ENCODE results near the gene RAB43.
"Not testable (repeated sequence)": the region's sequence is repeated elsewhere in the genome, so short reads cannot be mapped to it uniquely, and the experiment has no call there.

Gene RAB43

DNA sequence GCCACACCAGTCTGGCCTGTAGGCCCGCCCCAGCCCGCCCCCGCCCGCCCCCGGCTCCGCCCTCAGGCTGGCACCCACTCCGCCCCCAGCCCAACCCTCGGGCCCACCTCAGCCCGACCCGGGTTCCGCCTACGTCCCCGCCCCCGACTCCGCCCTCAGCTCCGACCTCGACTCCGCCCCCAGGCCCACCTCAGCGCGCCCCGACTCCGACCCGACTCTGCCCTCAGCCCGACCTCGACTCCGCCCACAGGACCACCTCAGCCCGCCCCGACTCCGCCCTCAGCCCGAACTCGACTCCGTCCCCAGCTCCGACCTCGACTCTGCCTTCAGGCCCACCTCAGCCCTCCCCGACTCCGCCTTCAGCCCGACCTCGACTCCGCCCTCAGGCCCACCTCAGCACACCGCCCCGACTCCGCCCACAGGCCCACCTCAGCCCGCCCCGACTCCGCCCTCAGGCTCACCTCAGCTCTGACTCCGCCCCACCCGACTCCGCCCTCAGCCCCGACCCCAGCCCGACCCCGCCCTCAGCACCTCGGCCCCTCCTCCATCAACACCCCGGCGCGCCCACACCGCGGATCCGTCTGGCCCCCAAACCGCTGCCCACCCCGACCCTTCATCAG lies at the start of gene RAB43:
TSS of gene RAB43 (minus strand) at position 13 of the 620 bp plus-strand sequence. CDS start 315 bp downstream, outside the sequence.
- peak within 1 kb of the TSS; percentile 82 for H3K4me3 ChIP-seq (ENCODE audit: low read depth, low read length)
- peak; percentile 25 for DNase-seq (ENCODE audit: low read depth)

DNA sequence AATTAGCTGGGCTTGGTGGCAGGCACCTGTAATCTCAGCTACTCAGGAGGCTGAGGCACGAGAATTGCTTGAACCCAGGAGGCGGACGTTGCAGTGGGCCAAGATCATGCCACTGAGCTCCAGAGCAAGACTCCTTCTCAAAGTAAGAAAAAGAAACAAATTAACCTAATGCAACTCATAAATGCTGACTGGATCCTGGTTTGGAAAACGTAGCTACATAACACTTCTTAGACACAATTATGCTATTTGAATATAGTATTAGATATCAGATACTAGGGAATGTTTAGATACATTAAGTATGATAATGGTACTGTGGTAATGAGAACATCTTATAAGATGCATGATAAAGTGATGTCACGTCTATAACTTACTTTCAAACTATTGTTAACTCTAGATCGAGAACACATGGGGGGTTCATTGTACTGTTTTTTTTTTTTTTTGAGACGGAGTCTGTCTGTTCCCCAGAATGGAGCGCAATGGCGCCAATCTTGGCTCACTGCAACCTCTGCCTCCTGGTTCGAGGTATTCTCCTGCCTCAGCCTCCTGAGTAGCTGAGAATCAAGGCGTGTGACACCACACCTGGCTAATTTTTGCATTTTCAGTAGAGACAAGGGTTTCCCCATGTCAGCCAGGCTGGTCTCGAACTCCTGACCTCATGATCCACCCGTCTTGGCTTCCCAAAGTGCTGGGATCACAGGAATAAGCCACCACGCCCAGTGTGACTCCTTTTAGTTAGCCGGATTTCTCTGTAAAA lies 45.2 kb upstream of the RAB43 start:
- no peak overlapping the region for H3K4me3 ChIP-seq (ENCODE audit: low read depth, low read length)
- no peak for DNase-seq (ENCODE audit: low read depth)

DNA sequence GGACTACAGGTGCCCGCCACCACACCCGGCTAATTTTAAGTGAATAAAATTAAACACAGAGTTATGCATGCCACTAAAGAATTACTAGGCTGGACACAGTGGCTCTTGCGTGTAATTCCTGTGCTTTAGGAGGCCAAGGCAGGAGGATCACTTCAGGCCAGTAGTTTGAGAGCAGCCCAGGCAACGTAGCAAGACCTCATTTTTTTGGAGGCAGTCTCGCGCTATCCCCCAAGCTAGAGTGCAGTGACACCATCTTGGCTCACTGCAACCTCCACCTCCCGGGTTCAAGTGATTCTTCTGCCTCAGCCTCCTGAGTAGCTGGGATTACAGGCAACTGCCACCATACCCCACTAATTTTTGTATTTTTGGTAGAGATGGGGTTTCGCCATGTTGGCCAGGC lies 44.0 kb upstream of the RAB43 start:
- not testable (repeated sequence) for DNase-seq (ENCODE audit: low read depth); H3K4me3 ChIP-seq (ENCODE audit: low read depth, low read length)

DNA sequence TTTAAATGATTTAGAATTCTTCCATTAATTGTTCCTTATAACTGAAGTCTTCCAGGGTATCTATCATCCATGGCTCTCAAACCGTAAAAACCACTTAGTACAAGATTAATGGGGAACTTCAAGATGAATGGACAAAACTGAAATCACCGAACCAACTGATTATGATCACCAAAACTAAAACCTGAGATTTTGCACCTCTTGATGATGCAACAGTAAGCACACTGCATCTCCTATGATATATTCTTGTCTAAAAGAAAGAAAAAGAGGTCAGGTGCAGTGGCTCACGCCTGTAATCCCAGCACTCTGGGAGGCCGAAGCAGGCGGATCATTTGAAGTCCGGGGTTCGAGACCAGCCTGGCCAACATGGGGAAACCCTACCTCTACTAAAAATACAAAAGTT lies 42.9 kb upstream of the RAB43 start:
- no peak overlapping the region for H3K4me3 ChIP-seq (ENCODE audit: low read depth, low read length)
- no peak for DNase-seq (ENCODE audit: low read depth)

DNA sequence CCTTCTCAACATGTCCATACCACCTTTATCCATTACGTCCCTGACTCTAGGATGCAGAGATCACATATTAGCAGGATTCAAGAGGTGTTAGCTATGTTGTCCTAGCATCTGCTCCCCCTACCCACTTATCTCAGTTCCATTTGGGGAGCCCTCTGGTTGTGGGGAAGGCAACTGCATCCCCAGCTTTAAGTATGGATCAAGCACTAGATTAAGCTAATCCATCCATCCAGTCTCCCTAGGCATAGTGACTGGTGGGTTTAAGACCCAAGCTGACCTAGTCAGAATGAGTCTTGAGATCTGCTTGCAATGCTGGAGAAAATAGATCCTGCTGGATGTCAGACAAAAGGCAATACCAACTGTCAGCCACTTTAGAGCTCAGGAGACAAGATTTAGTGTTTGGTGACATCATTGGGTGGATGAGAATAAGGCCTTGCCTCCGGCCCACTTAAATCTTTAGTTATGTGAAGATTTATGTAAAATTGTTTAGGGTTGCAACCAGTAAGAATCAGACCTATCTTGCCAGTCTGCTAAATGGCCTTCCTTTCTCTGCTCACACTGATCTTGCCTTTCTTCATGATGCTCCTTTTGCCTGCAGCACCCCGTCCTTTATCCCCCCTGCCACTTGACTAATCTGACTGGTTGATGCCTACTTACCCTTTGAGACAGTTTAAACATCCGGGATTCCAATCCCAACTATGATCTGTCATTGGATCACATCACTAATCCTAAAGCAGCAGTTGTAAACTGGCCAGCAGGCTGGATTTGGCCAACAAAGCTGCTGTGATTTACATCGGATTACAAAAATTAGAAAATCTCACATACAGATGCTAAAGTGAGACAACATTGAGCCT lies 41.4 kb upstream of the RAB43 start:
- no peak for DNase-seq (ENCODE audit: low read depth)

DNA sequence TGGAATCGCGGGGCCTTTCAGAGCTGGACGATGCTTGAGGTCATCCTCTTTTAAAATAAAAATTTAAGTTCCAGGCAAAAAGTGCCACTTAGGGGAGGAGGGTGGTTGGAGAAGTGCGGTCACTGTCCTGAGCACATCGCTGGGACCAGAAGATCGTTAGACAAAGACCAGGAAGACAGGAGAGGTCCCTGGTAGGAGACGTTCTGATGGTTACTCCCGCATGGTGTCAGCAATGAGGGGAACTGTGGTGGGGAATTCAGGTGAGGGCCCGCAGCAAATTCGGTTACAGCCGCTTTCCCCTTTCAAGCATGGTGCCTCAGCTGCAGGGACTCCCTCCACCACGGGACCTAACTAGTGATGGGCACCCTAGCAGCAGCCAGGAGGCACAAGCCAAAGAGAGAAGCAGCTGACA lies 40.3 kb upstream of the RAB43 start:
- no peak for DNase-seq (ENCODE audit: low read depth)
- H3K4me3 ChIP-seq (ENCODE audit: low read depth, low read length): peak overlapping the region; percentile 68

More for the DNA sequence above, 41.4 kb upstream of the RAB43 start:
- no peak overlapping the region for H3K4me3 ChIP-seq (ENCODE audit: low read depth, low read length)

DNA sequence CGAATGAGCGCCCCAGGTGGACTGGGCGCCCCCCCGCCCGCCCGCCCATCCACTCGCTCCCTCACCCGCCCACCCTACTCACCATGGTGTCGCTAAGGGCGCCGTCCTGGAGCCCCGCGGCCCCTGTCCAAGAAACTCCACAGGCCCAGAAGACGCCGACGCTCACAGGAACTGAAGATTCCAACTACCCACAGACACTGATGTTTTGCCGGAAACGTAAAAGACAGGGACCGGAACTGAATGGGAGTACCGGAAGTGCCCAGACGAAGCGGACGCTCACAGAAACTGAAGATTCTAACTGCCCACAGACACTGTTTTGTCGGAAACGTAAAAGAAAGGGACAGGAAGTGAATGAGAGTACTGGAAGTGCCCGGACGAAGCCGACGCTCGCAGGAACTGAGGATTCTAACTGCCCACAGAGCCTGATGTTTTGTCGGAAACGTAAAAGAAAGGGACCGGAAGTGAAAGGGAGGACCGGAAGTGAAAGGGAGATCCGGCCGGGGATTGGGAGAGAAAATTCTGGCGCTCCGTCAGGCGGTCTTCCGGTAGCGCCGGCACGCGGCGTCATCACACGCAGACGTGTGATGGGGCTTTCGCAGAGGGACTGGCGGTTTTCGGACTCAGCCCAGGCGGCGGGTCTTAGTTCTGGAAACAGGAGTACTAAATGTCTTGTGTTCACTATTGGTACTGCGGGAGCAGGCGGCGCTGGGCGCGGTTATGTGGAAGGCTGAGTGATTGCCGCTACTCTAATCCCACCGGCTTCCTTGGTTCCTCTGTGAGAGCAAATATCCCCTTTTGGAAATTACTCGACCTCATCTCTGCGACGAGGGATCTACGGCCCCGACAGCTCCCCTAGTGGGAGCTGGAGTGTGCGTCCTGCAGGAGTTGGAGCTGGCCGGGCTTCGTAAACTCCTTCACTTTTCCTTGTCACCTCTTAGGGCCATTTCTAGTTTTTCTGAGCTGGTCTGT lies 39.6 kb upstream of the RAB43 start, which contains the start of gene ISY1:
TSS of gene ISY1 (minus strand) at position 173 of the 969 bp plus-strand sequence. CDS start at position 85, 88 bp downstream.
- DNase-seq (ENCODE audit: low read depth): peak; percentile 85
- peak within 1 kb of the TSS; percentile 68 for H3K4me3 ChIP-seq (ENCODE audit: low read depth, low read length)

DNA sequence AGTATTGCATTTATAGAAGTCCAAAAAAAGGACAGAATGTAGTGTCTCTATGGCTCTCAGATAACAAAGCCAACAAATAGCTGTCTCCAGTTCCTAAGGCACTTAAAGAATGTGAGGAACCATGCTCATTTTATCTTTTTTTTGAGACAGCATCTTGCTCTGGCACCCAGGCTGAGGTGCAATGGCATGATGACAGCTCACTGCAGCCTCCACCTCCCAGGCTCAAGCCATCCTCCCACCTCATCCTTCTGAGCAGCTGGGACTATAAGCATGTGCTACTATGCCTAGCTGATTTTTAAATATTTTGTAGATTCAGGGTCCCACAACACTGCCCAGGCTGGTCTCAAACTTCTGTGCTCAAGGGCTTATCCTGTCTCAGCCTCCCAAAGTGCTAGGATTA lies 23.2 kb upstream of the RAB43 start:
- no peak for DNase-seq (ENCODE audit: low read depth)
- H3K4me3 ChIP-seq (ENCODE audit: low read depth, low read length): no peak overlapping the region

DNA sequence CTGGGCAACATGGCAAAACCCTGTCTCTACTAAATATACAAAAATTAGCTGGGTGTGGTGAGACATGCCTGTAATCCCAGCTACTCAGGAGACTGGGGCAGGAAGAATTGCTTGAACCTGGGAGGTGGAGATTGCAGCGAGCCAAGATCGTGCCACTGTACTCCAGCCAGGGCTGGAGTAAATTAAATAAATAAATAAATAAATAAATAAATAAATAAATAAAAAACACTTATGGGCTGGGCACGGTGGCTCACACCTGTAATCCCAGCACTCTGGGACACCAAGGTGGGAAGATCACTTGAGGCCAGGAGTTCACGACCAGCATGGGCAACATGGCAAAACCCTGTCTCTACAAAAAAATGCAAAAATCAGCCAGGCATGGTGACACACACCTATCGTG lies 19.4 kb upstream of the RAB43 start:
- not testable (repeated sequence) for DNase-seq (ENCODE audit: low read depth)

DNA sequence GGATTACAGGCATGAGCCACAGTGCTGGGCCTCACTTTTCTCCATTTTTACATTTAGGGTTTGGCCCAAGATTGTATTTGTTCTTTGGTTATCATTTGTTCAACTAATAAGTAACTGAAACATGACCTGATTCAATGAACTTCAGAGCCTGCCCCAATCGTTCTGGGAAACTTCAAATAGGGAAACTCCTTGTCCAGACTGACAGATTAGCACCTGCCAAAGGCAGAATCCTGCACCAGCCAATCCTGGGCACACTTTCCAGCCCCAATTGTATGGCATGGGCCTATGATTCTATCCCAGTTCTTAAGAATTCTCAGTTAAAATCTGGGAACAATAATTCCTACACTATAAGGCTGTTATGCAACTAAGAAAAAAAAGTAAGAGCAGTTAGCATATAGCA lies 18.3 kb upstream of the RAB43 start:
- no peak for DNase-seq (ENCODE audit: low read depth)
- H3K4me3 ChIP-seq (ENCODE audit: low read depth, low read length): no peak overlapping the region

More for the DNA sequence above, 19.4 kb upstream of the RAB43 start:
- not testable (repeated sequence) for H3K4me3 ChIP-seq (ENCODE audit: low read depth, low read length)

DNA sequence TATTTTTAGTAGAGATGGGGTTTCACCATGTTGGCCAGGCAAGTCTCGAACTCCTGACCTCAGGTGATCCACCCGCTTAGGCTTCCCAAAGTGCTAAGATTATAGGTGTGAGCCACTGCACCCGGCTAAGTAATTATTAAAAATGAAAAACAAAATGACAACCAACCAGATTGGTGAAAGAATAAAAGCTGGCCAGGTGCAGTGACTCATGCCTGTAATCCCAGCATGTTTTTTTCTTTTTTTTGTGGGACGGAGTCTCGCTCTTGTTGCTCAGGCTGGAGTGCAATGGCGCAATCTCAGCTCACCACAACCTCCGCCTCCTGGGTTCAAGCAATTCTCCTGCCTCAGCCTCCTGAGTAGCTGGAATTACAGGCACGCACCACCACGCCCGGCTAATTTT lies 14.7 kb upstream of the RAB43 start:
- H3K4me3 ChIP-seq (ENCODE audit: low read depth, low read length); DNase-seq (ENCODE audit: low read depth): not testable (repeated sequence)

DNA sequence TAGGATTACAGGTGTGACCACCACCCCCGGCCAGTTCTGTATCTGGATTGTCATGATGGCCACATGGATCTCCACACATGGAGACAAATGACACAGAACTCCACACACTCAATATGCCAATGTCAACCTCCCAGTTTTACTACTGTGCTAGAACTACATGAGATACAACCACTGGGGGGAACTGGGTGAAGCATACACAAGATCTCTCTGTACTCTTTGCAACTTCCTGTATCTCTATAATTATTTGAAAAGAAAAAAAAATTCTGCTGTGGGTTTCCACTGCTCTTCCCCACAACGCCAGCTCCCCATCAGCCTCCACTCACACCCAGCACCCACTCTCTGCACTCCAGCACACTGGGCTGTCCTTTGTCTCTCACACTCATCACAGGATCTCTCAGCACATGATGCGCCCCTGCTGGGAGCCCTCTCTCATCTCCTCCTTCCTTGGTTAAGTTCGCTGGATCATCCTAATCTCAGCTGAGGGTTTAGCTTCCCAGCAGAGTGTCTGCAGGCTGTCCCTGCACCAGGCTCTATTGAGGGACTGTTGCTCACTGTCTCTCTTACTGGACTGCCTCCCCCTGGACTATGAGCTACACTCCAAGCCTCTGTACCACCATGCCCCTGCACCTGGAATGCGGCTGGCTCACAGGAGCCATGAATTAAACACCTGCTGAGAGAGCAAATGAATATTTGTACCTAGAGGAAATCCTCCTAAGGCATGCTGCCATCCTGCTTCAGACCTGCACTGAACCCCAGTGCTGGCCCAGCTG lies 10.7 kb upstream of the RAB43 start:
- no peak overlapping the region for H3K4me3 ChIP-seq (ENCODE audit: low read depth, low read length)
- no peak for DNase-seq (ENCODE audit: low read depth)

DNA sequence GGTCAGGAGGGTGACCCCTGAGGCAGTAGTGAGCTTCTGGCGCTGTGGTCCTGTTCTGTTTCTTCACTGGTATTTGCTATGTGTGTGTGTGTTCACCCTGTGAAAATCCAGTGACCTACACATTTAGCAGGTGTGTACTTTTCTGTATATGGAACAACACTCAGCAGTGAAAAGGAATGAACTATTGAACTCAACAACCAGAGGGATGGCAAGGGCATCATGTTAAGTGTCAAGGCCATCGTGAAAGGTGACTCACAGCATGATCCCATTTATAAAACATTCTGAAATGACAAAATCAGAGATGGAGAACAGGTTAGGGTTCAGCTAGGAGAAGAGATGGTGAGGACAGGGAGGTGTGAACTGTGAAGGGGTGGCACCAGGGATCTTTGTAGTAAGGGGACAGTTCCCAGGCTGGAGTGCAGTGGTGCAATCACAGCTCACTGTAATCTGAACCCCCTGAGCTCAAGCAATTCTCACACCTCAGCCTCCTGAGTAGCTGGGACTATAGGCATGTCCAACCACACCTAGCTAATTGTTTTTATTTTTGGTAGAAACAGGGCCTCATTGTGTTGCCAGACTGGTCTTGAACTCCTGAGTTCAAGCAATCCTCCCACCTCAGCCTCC lies 10.0 kb upstream of the RAB43 start:
- H3K4me3 ChIP-seq (ENCODE audit: low read depth, low read length): no peak overlapping the region
- no peak for DNase-seq (ENCODE audit: low read depth)

DNA sequence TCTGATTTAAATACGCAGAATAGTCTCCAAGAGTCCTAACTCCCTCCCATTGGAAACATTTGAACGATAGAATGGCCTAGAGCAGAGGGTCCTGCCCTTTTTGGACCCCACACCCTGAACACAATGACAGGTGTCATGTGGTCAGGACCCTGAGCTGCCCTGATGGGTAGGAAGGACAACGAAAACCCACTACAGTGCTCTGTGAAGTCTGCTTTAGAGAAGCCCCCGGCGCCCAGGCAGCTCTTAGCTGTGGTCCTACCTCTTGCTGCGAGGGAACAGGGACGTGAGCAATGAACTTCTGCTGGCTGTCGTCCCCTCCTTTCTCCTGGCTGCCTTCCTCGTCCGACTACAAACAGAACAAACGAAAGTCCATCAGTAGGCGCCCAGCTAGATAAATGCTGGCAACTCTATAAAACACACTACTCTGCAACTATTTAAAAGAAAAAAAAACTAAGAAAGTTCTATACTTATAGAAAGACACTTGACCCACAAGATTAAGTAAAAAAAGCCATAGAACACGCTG lies 8.7 kb upstream of the RAB43 start:
- H3K4me3 ChIP-seq (ENCODE audit: low read depth, low read length): no peak overlapping the region

DNA sequence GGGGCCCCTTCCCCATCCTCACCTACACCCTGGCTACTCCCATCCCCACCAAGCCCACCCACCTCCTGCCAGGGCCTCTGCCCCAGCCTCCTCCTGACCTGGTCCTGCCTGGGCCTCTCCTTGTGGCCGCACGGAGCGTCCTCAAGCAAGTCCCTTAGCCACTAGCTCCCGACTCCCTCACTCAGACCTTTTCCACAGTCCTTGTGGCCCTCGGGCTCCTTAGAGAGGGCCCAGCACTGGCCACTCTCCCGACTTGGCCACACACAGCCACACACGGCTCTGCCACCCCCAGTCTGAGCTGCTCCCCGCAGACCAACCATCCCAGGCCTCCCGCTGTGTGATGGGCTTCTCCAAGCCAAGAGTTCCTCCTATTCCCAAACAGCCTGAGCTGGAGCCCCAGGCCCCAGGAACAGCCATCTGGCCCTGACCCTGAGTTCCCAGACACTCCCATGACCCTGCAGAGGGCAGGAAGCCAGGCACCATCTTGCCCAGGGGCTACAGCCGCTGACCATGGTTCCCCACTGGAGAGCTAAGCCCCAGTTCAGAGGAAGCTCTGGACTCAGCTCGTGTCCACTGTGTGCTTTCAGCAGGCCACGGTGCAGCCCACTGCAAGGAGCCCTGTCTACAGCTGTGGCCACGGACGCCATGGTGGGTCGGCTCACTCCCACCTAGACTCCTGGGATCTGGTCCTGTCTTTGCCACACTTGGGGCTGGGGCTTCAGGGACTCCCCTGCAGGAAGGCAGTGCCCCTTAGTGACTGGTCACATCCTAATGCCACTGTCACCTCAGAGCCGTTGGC lies 7.0 kb upstream of the RAB43 start:
- H3K4me3 ChIP-seq (ENCODE audit: low read depth, low read length): no peak overlapping the region

More for the DNA sequence above, 8.7 kb upstream of the RAB43 start:
- DNase-seq (ENCODE audit: low read depth): no peak

DNA sequence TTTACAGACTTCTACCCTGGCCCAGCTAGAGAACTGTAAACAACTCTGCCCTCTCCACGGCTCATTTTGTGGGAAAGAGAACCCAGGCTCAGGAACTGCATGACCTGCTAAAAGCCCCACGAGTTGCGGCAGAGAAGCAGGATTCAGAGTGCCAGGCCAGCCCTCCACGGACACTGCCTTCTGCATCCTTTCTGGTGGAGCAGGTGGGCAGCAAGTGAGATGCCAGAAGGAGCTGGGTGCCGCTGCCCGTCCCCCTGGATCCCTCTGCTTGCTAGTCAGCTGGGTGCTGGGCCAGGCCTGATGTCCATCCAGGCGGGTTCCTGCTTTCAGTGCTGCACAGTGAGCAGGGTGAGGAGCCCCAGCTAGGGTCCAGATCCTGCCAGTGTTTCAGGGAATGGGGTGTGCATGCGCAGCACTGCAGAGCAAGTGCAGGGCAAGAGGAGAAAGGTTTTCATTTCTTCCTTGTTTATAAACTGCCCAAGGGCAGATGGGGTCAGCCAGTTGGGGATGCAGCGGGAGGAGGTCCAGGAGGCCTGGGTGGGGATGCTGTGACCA lies 5.2 kb upstream of the RAB43 start:
- no peak overlapping the region for H3K4me3 ChIP-seq (ENCODE audit: low read depth, low read length)
- DNase-seq (ENCODE audit: low read depth): no peak

More for the DNA sequence above, 7.0 kb upstream of the RAB43 start:
- no peak for DNase-seq (ENCODE audit: low read depth)
